ENCODE data around the gene ERI2. TPM values are rescaled to one million over a fixed set of nuclear protein-coding genes. Genes with fewer than 3 reads are reported as not detected.

The ERI2 gene
- total and polyA plus RNA-seq, 2 of the 13 experiments (the other 11 are each of a cell fraction or from before 2014, with no cell fraction given) = 17.4 to 41.3 TPM

DNA sequence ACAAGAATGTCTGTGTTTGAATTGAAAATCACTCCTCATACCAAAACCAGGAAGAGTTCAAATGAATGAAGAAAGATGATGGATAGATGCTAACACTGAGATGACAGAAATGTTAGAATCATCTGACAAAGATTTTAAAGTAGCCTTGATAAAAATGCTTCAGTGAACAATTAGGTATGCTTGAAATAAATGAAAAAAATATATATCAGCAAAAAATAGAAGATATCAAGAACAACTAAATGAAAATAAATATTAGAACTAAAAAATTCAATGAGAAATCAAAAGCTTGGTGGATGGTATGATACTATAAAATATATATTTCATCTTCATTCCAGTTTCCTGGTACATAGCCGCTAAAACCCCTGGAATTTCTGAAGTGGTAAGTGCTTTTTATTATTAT is 51.0 kb downstream of the ERI2 start:
- no peak overlapping the region for H3K9ac ChIP-seq (ENCODE audit: insufficient read depth, low read depth, low read length)
- WGBS (ENCODE audit: low lambda C conversion rate) = 56% methylated on average over 1 of the region's 1 CpG
- H4K20me1 ChIP-seq (ENCODE audit: insufficient read depth, low read length) = no peaks in the 10 kb centered on the region
- H3K4me3 ChIP-seq (replicated peaks in 1 of 3; ENCODE audit: insufficient read depth in 1 of 3, low read depth in 2 of 3, low read length in 3 of 3) = no peak overlapping the region
- H3K36me3 ChIP-seq (replicated peaks in 1 of 2; ENCODE audit: control insufficient read depth in 1 of 2, insufficient read depth in 2 of 2, low read length in 2 of 2) = no peaks in the 10 kb centered on the region
- ATAC-seq = no peak
- no peak for FAIRE-seq
- ChIA-PET CTCF (ENCODE audit: low intra/inter-chr PET ratio, low total read pairs) (no interaction called here), POLR2A (no interaction called here)
- H3K79me2 ChIP-seq (ENCODE audit: insufficient read depth, low read length) = no peaks in the 10 kb centered on the region
- in situ Hi-C loops (cut with HindIII; ENCODE audit: extremely low pct_ligation_motif_present, low pct_unique_long_range_greater_than_20kb) (no loop called here), intact Hi-C loops (cut with micrococcal nuclease; ENCODE audit: unreplicated experiment) (no loop called here)
- no peaks in the 10 kb centered on the region for H3K27me3 ChIP-seq (ENCODE audit: control insufficient read depth in 1 of 2, insufficient read depth in 2 of 2, low read length in 2 of 2)
- DNase-seq (ENCODE audit: low spot score) = no peak
- H3K4me1 ChIP-seq (ENCODE audit: insufficient read depth, low read length) = no peaks in the 10 kb centered on the region
- no TSS peak for BruUV-seq (replicated peaks)
- no peak overlapping the region for H3K27ac ChIP-seq (ENCODE audit: extremely low read length, insufficient read depth, low read length)
- H3K4me2 ChIP-seq (ENCODE audit: low read depth, low read length) = no peak overlapping the region
- H3K9me3 ChIP-seq (ENCODE audit: low read length) = no peaks in the 10 kb centered on the region
- no peak for TF ChIP-seq PAF1 (CRISPR knock-in tag; IDR thresholded peaks at IDR 0.05)
- TF ChIP-seq MAFF (IDR thresholded peaks at IDR 0.05; ENCODE audit: low read depth, low read length) = peak; percentile 39; the same call in 1 of the 2 replicates
- TF ChIP-seq ZNF569 (CRISPR knock-in tag; IDR thresholded peaks at IDR 0.05; ENCODE audit: borderline replicate concordance) = no peak
- TF ChIP-seq PHF8 (CRISPR knock-in tag; IDR thresholded peaks at IDR 0.05) = no peak
- peak; percentile 14 to 61; a peak in 2 of 4 replicates for TF ChIP-seq MAFK (conservative IDR thresholded peaks at IDR 0.05 in 1 of 2, IDR thresholded peaks at IDR 0.05 in 1 of 2; ENCODE audit: low read length in 2 of 2)
- no peak for TF ChIP-seq ETS1 (CRISPR knock-in tag; IDR thresholded peaks at IDR 0.05)
- H2AFZ ChIP-seq (ENCODE audit: low read length) = no peak overlapping the region

DNA sequence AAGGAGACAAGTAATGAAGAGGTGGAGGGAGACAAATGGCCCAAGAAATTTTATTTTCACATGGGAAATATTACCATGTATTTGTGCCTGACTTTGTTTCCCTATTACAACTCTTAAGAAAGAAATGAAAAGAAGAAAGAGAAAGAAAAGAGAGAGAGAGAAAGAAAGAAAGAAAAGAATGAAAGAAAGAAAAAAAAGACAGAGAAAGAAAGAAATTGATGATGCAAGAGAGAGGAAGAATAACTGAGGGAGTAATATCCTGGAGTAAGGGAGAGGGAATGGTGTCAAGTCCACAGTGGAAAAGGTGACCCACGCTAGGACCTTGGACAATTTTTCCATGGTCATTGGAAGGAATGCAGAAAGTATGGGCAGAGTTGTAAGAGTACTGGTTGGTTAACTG is 52.5 kb downstream of the ERI2 start:
- no peaks in the 10 kb centered on the region for H3K79me2 ChIP-seq (ENCODE audit: insufficient read depth, low read length)
- BruUV-seq (replicated peaks) = no TSS peak
- no peak overlapping the region for H3K4me2 ChIP-seq (ENCODE audit: low read depth, low read length)
- no peaks in the 10 kb centered on the region for H3K36me3 ChIP-seq (replicated peaks in 1 of 2; ENCODE audit: control insufficient read depth in 1 of 2, insufficient read depth in 2 of 2, low read length in 2 of 2)
- CTCF ChIA-PET (ENCODE audit: low intra/inter-chr PET ratio, low total read pairs) = no interaction called here
- WGBS (ENCODE audit: low lambda C conversion rate) = 78% methylated on average over 1 of the region's 1 CpG
- no peaks in the 10 kb centered on the region for H3K27me3 ChIP-seq (ENCODE audit: control insufficient read depth in 1 of 2, insufficient read depth in 2 of 2, low read length in 2 of 2)
- DNase-seq (ENCODE audit: low spot score) (no peak), ATAC-seq (no peak), FAIRE-seq (no peak)
- in situ Hi-C loops (cut with HindIII; ENCODE audit: extremely low pct_ligation_motif_present, low pct_unique_long_range_greater_than_20kb) (no loop called here), intact Hi-C loops (cut with micrococcal nuclease; ENCODE audit: unreplicated experiment) (no loop called here)
- no peak overlapping the region for H3K27ac ChIP-seq (ENCODE audit: extremely low read length, insufficient read depth, low read length)
- POLR2A ChIA-PET = no interaction called here
- H3K4me1 ChIP-seq (ENCODE audit: insufficient read depth, low read length) = no peaks in the 10 kb centered on the region
- H3K4me3 ChIP-seq (replicated peaks in 1 of 3; ENCODE audit: insufficient read depth in 1 of 3, low read depth in 2 of 3, low read length in 3 of 3) = no peak overlapping the region
- no peak overlapping the region for H2AFZ ChIP-seq (ENCODE audit: low read length)
- no peak overlapping the region for H3K9ac ChIP-seq (ENCODE audit: insufficient read depth, low read depth, low read length)
- H4K20me1 ChIP-seq (ENCODE audit: insufficient read depth, low read length) = no peaks in the 10 kb centered on the region
- no peaks in the 10 kb centered on the region for H3K9me3 ChIP-seq (ENCODE audit: low read length)
- TF ChIP-seq LRRFIP1 (CRISPR knock-in tag; conservative IDR thresholded peaks at IDR 0.05) (no peak), ATF7 (IDR thresholded peaks at IDR 0.05) (peak; percentile 77), ATF7 (CRISPR knock-in tag; IDR thresholded peaks at IDR 0.05) (no peak), ELK4 (CRISPR knock-in tag; IDR thresholded peaks at IDR 0.05; ENCODE audit: borderline replicate concordance) (no peak), ZFP41 (CRISPR knock-in tag; IDR thresholded peaks at IDR 0.05; ENCODE audit: borderline replicate concordance) (no peak), CEBPB (IDR thresholded peaks at IDR 0.05; ENCODE audit: borderline replicate concordance, low read depth, low read length) (peak; percentile 37; the same call in 1 of the 2 replicates), ZNF446 (CRISPR knock-in tag; IDR thresholded peaks at IDR 0.05) (no peak), IRX3 (CRISPR knock-in tag; IDR thresholded peaks at IDR 0.05; ENCODE audit: borderline replicate concordance, low read depth) (no peak)

Data from HepG2 (cell line).